GM12878 (cell line): Measurements from ENCODE around the gene NHSL2. TPM values are rescaled to one million over a fixed set of nuclear protein-coding genes. Genes with fewer than 3 reads are reported as not detected.

Experiments
- ATAC-seq: fragments of 200-7000 bp; cut with Tn5 transposase; 3 replicates; pipeline ENCODE4 v1.9.1; 2020; ENCODE audit warnings: mild to moderate bottlenecking, moderate library complexity
- BruUV-seq: library from RNA; stranded (reverse); fragments of 400-500 nt; replicated peaks from 2 replicates; lab custom pipeline; 2021; lab: Mats Ljungman, UMichigan
- CTCF ChIA-PET: fragments of 300-600 bp; sonication (Branson Sonifier 250); formaldehyde crosslinking; extraction: SDS; loops from one replicate; lab custom pipeline; 2021; ENCODE audit warnings: inconsistent platforms; lab: Yijun Ruan, JAX
- POLR2A ChIA-PET: fragments of 350-600 bp; formaldehyde crosslinking; extraction: SDS; loops from one replicate; lab custom pipeline; 2021; ENCODE audit warnings: inconsistent platforms; lab: Charles Lee
- RAD21 ChIA-PET: fragments of 300-600 bp; sonication (Branson Sonifier 250); formaldehyde crosslinking; loops from one replicate; lab custom pipeline; 2023; ENCODE audit warnings: antibody characterized with exemption; ENCODE audit not compliant: unreplicated experiment; lab: Charles Lee
- SMC1A ChIA-PET: fragments of 300-600 bp; sonication (Branson Sonifier 250); formaldehyde crosslinking; loops from one replicate; lab custom pipeline; 2023; ENCODE audit not compliant: unreplicated experiment, uncharacterized antibody; lab: Charles Lee
- DNase-seq: peaks from one replicate; pipeline ENCODE4 v3.0.0-alpha.2; 2011; ENCODE audit warnings: low read depth, low spot score
- FAIRE-seq: peaks from 3 replicates; lab custom pipeline; 2011; peaks lifted over from hg19 to GRCh38; lab: Jason Lieb, UNC
- H2AFZ ChIP-seq: 2 replicates; pipeline ENCODE4 v1.6.0; 2011; ENCODE audit warnings: low read depth, low read length, control low read depth; ENCODE audit not compliant: control insufficient read depth
- H3K27ac ChIP-seq: 2 replicates; pipeline ENCODE4 v1.5.1; 2011; ENCODE audit warnings: control low read depth; ENCODE audit not compliant: control insufficient read depth, insufficient read depth
- H3K27me3 ChIP-seq, 2 experiments: replicated peaks in 1 of 2; 2 replicates each; pipeline versions ENCODE4 v1.6.0 to v1.6.1; 2011; ENCODE audit warnings: low read length in 1 of 2; ENCODE audit not compliant: control insufficient read depth in 2 of 2, insufficient read depth in 2 of 2
- H3K36me3 ChIP-seq, 2 experiments: 2 replicates each; pipeline ENCODE4 v1.5.1; 2011; ENCODE audit warnings: low read length in 1 of 2; ENCODE audit not compliant: control insufficient read depth in 2 of 2, insufficient read depth in 2 of 2
- H3K4me1 ChIP-seq: 2 replicates; pipeline ENCODE4 v1.6.1; 2011; ENCODE audit warnings: mild to moderate bottlenecking, low read length, moderate library complexity, mixed read lengths; ENCODE audit not compliant: control insufficient read depth, insufficient read depth
- H3K4me2 ChIP-seq: 2 replicates; pipeline ENCODE4 v1.6.0; 2011; ENCODE audit warnings: control low read depth; ENCODE audit not compliant: control insufficient read depth, insufficient read depth
- H3K4me3 ChIP-seq: fragments of 200-600 bp; sonication (generic); 2 replicates; pipeline ENCODE4 v1.5.1; 2016
- H3K79me2 ChIP-seq: 2 replicates; pipeline ENCODE4 v1.6.0; 2011; ENCODE audit warnings: low read length; ENCODE audit not compliant: control insufficient read depth, insufficient read depth
- H3K9ac ChIP-seq: 2 replicates; pipeline ENCODE4 v1.8.0; 2011; ENCODE audit warnings: low read length, control low read depth, mixed read lengths; ENCODE audit not compliant: control insufficient read depth, insufficient read depth
- H3K9me3 ChIP-seq: replicated peaks from 3 replicates; pipeline ENCODE4 v1.5.1; 2011; ENCODE audit warnings: mild to moderate bottlenecking, low read length; ENCODE audit not compliant: control insufficient read depth, insufficient read depth
- H4K20me1 ChIP-seq: 2 replicates; pipeline ENCODE4 v1.6.0; 2011; ENCODE audit not compliant: control insufficient read depth, insufficient read depth
- CBX3 ChIP-seq: fragments of 200-600 bp; sonication (generic); IDR thresholded peaks from 2 replicates; pipeline ENCODE4 v1.6.1; 2016; ENCODE audit warnings: low read depth, borderline replicate concordance
- IKZF2 ChIP-seq, 2 experiments: fragments of 450-650 bp; IDR thresholded peaks; 2 replicates each; pipeline ENCODE4 v1.6.1; 2017; ENCODE audit warnings: mild to moderate bottlenecking in 2 of 2, moderate library complexity in 2 of 2
- MXI1 ChIP-seq: fragments of 150-350 bp; IDR thresholded peaks from 2 replicates; pipeline ENCODE4 v1.6.1; 2011; ENCODE audit warnings: low read depth, mild to moderate bottlenecking, inconsistent platforms, low read length, improper control_type of control experiment
- NR2F1 ChIP-seq: fragments of 450-650 bp; conservative IDR thresholded peaks from 2 replicates; pipeline ENCODE4 v1.6.1; 2017; ENCODE audit warnings: mild to moderate bottlenecking
- RBBP5 ChIP-seq: fragments of 200-600 bp; sonication (generic); conservative IDR thresholded peaks from 2 replicates; pipeline ENCODE4 v1.6.1; 2016
- WGBS: methylation state at CpG from one replicate; pipeline ENCODE4 v1.1.6; 2016; ENCODE audit warnings: low lambda C conversion rate; ENCODE audit not compliant: insufficient replicate concordance, insufficient coverage; ENCODE audit errors: missing lambda C conversion rate; 5-methylcytosine and 5-hydroxymethylcytosine counted together
- in situ Hi-C: fragments of 300-500 bp; cut with MboI; formaldehyde crosslinking; loops from 9 replicates; pipeline ENCODE4 v1.14.3; 2018; ENCODE audit warnings: mixed read lengths
- intact Hi-C: fragments of 100-400 bp; cut with micrococcal nuclease; formaldehyde crosslinking; loops from one replicate; pipeline ENCODE4 v1.14.2; 2022; ENCODE audit not compliant: unreplicated experiment
- polyA plus RNA-seq, 11 experiments: library from polyadenylated mRNA; depleted of rRNA in 4 of 11; unstranded in 6 of 11; stranded (reverse) in 5 of 11; fragments of >200 nt; fragmentation: Nextera tagmentation in 4 of 11; fragmentation: Illumina TruSeq in 1 of 11; extraction: Ambion mirVana in 4 of 11; extraction: Trizol in 1 of 11; gene quantifications; 1 replicate in 1 of 11; 2 replicates in 10 of 11; pipeline versions ENCODE4 v1.2.1 to v1.2.3, GENCODE V29; 2011 to 2016; ENCODE audit warnings: inconsistent platforms in 2 of 11, missing spikeins in 2 of 11, low read depth in 1 of 11
- total RNA-seq, 4 experiments: library from RNA; depleted of rRNA in 3 of 4; stranded (reverse); fragments of >200 nt in 3 of 4; fragmentation: Illumina TruSeq in 1 of 4; extraction: Trizol in 1 of 4; gene quantifications; 2 replicates each; pipeline versions ENCODE4 v1.2.1 to v1.2.3, GENCODE V29; 2013 to 2021
- TF ChIP-seq, protein P1 (sequence below): fragments of 450-650 bp; IDR thresholded peaks from 2 replicates; pipeline ENCODE4 v1.6.1; 2016; ENCODE audit warnings: mild to moderate bottlenecking

The NHSL2 gene
- total and polyA plus RNA-seq, 10 of the 15 experiments (the other 5 are each of a cell fraction or from before 2014, with no cell fraction given), result 0.05 to 0.53 (median 0.07) TPM; not detected in 2

DNA sequence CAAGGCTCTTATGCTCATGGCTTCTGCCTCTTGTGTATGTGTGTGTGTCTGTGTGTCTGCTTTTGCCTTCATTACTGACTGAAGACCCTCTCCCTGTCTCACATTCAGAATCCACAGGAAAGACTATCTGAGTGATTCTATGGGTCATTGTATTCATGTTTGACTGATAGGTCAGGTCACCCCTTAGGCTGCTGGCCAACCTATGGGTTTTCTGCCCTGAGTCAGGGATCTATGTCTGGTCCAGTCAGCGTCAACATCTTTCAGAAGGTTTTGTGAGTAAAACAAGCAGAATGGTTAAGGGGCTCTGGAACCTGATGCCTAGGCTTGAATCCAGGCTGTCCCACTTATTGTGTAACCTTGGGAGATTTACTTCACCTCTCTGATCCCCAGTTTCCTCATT lies 30.5 kb downstream of the NHSL2 start (continued):
- TF ChIP-seq, protein P1, sequence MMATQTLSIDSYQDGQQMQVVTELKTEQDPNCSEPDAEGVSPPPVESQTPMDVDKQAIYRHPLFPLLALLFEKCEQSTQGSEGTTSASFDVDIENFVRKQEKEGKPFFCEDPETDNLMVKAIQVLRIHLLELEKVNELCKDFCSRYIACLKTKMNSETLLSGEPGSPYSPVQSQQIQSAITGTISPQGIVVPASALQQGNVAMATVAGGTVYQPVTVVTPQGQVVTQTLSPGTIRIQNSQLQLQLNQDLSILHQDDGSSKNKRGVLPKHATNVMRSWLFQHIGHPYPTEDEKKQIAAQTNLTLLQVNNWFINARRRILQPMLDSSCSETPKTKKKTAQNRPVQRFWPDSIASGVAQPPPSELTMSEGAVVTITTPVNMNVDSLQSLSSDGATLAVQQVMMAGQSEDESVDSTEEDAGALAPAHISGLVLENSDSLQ, result no peak
- no peak for TF ChIP-seq MXI1

DNA sequence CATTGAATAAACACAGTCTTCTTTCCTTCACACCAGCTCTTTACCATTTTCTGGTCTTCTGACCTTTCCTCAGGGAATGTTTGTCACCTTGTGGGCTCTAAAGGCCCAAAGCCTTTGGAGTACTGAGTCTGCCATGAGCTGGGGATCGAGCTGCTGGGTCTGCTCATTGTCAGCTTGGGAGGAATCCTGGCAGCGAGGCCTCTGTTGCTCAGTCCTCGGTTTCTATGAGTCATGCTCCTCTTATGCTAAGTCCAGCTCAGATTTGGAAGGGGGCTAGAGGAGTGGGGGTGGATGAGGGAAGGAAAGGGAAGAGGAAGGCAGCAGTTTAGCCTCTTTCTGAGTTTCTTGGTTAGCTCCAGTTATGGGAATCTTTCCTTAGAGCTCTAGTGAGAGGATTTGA lies 31.1 kb downstream of the NHSL2 start:
- CTCF ChIA-PET, result no interaction called here
- Histone ChIP-seq H3K36me3 (no peaks in the 10 kb centered on the region), H3K4me3 (no peak overlapping the region), H4K20me1 (no peaks in the 10 kb centered on the region), H3K27me3 (no peaks in the 10 kb centered on the region; a peak in 1 of 4 replicates), H3K27ac (no peak overlapping the region), H3K79me2 (no peaks in the 10 kb centered on the region), H2AFZ (no peak overlapping the region), H3K9ac (no peak overlapping the region), H3K9me3 (no peaks in the 10 kb centered on the region), H3K4me1 (no peaks in the 10 kb centered on the region), H3K4me2 (no peak overlapping the region)
- no TSS peak for BruUV-seq
- DNase-seq, result no peak
- WGBS, result 2% methylated on average over 3 of the region's 3 CpGs
- TF ChIP-seq CBX3 (no peak), NR2F1 (no peak), IKZF2 (IDR thresholded peaks at IDR 0.05) (no peak), RBBP5 (no peak)
- POLR2A ChIA-PET, result no interaction called here
- RAD21 ChIA-PET, result no interaction called here
- ATAC-seq, result no peak
- SMC1A ChIA-PET, result no interaction called here
- in situ Hi-C loops (no loop called here), intact Hi-C loops (no loop called here)
- FAIRE-seq, result no peak
